Spleen (tissue), 7 donors: Measurements from ENCODE around the gene SDK1.

ENCODE experiments used
- POLR2A ChIP-seq, 3 donors: fragments of 450-650 bp; IDR thresholded peaks; one replicate each; pipeline ENCODE4 v1.5.1; 2017; ENCODE audit warnings: antibody characterized with exemption in 3 of 3, mild to moderate bottlenecking in 1 of 3
- POLR2AphosphoS5 ChIP-seq, 3 donors: sonication (generic); formaldehyde crosslinking; IDR thresholded peaks; one replicate each; pipeline ENCODE4 v1.5.1; 2017; ENCODE audit warnings: antibody characterized with exemption in 3 of 3
- TF ChIP-seq, protein P1 (sequence below), 11 experiments: fragments of 200-600 bp in 7 of 11; fragments of 450-650 bp in 4 of 11; sonication (generic) in 4 of 11; IDR thresholded peaks in 8 of 11; conservative IDR thresholded peaks in 3 of 11; 1 replicate in 7 of 11; 2 replicates in 4 of 11; pipeline versions ENCODE4 v1.4.0 to v1.8.0; 2016 to 2021; ENCODE audit warnings: antibody characterized with exemption in 11 of 11, inconsistent platforms in 4 of 11, mild to moderate bottlenecking in 1 of 11
- donor health status: DM: no; HTN: no; CAD: no; lungs with moderate emphysema.
- donor health status: DM: no; HTN: no; CAD: no.
- donor health status: DM: no; HTN: no; CAD: no.

GRCh38 chr7:4257146-4258111 lies 956.4 kb downstream of the SDK1 start:
- TF ChIP-seq, protein P1, sequence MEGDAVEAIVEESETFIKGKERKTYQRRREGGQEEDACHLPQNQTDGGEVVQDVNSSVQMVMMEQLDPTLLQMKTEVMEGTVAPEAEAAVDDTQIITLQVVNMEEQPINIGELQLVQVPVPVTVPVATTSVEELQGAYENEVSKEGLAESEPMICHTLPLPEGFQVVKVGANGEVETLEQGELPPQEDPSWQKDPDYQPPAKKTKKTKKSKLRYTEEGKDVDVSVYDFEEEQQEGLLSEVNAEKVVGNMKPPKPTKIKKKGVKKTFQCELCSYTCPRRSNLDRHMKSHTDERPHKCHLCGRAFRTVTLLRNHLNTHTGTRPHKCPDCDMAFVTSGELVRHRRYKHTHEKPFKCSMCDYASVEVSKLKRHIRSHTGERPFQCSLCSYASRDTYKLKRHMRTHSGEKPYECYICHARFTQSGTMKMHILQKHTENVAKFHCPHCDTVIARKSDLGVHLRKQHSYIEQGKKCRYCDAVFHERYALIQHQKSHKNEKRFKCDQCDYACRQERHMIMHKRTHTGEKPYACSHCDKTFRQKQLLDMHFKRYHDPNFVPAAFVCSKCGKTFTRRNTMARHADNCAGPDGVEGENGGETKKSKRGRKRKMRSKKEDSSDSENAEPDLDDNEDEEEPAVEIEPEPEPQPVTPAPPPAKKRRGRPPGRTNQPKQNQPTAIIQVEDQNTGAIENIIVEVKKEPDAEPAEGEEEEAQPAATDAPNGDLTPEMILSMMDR (IDR thresholded peaks at IDR 0.05 in 8 of 11, conservative IDR thresholded peaks at IDR 0.05 in 3 of 11), result no peak
- TF ChIP-seq POLR2A (IDR thresholded peaks at IDR 0.05) (no peak), POLR2AphosphoS5 (IDR thresholded peaks at IDR 0.05) (no peak)
